ENCODE data around the gene UNC119B. TPM values are rescaled to one million over a fixed set of nuclear protein-coding genes. Genes with fewer than 3 reads are reported as not detected.

The UNC119B gene
- total and polyA plus RNA-seq, 2 of the 4 experiments (the other 2 are of a cell fraction), result 8.4 to 21.6 TPM

GRCh38 chr12:120725659-120726509 lies 15.6 kb downstream of the UNC119B start, which contains the start of gene ACADS:
Gene ACADS (plus strand): TSS chr12:120725826. CDS start chr12:120725886, 60 bp downstream.
- H3K27ac ChIP-seq (ENCODE audit: insufficient read depth, low read length), result peak within 1 kb of the TSS; percentile 9; the same call in 1 of the 2 replicates
- H3K4me1 ChIP-seq (ENCODE audit: control insufficient read depth, insufficient read depth, low read length), result peaks cover 9% of the 10 kb centered on the region; the same call in 1 of the 2 replicates
- no peak within 1 kb of the TSS for H3K4ac ChIP-seq (ENCODE audit: low read depth, low read length)
- H4K5ac ChIP-seq (ENCODE audit: low read depth, low read length), result no peak within 1 kb of the TSS
- CTCF ChIA-PET, result no interaction called here
- peak within 1 kb of the TSS; percentile 59 for H3K4me3 ChIP-seq (ENCODE audit: insufficient read depth, low read depth, low read length)
- 19% methylated on average over 36 of the region's 66 CpGs; no CpG with 5 or more reads in 1 of the 2 experiments for WGBS, 2 experiments (ENCODE audit: extremely low coverage in 2 of 2, insufficient read length in 1 of 2)
- no peak within 1 kb of the TSS for H2BK5ac ChIP-seq (ENCODE audit: low read depth, low read length, poor library complexity, severe bottlenecking)
- peak within 1 kb of the TSS; percentile 10; the same call in 1 of the 2 replicates for H4K91ac ChIP-seq (ENCODE audit: insufficient read depth, low read depth, low read length)
- no peak within 1 kb of the TSS for H3K18ac ChIP-seq (ENCODE audit: low read depth, low read length)
- peak within 1 kb of the TSS; percentile 26; the same call in 1 of the 2 replicates for H3K56ac ChIP-seq (ENCODE audit: extremely low read depth, insufficient read depth, low read length)
- in situ Hi-C loops (cut with MboI; ENCODE audit: low sequenced_read_pairs) (no loop called here), dilution Hi-C loops (cut with HindIII; ENCODE audit: low sequenced_read_pairs, unreplicated experiment) (no loop called here), intact Hi-C loops (cut with micrococcal nuclease) (no loop called here)
- H2BK15ac ChIP-seq (ENCODE audit: low read depth, low read length), result no peak within 1 kb of the TSS
- ATAC-seq (ENCODE audit: low read depth) (peak; percentile 100), DNase-seq (peak; percentile 67)
- peak within 1 kb of the TSS; percentile 89 for H2AK9ac ChIP-seq (replicated peaks; ENCODE audit: low read depth, low read length, poor library complexity)
- H4K8ac ChIP-seq (ENCODE audit: low read depth in 2 of 2, low read length in 2 of 2), result peak within 1 kb of the TSS; percentile 68 to 83; a peak in 3 of 4 replicates
- peak within 1 kb of the TSS; percentile 15; the same call in 1 of the 2 replicates for H2AK5ac ChIP-seq (ENCODE audit: low read depth, low read length)
- no peak within 1 kb of the TSS for H2BK120ac ChIP-seq (ENCODE audit: low read depth, low read length)
- peak within 1 kb of the TSS; percentile 29 for H3K9ac ChIP-seq (ENCODE audit: low read depth, low read length)
- peaks cover 10% of the 10 kb centered on the region for H3K9me1 ChIP-seq (ENCODE audit: insufficient read depth, low read length)
- peaks cover 20% of the 10 kb centered on the region for H3K36me3 ChIP-seq (ENCODE audit: control insufficient read depth, insufficient read depth, low read length)
- TF ChIP-seq ELK1 (IDR thresholded peaks at IDR 0.05; ENCODE audit: borderline replicate concordance, low read depth, low read length), result no peak
- TF ChIP-seq RFX5 (IDR thresholded peaks at IDR 0.05; ENCODE audit: low read depth, low read length), result no peak
- no peak for TF ChIP-seq BHLHE40 (IDR thresholded peaks at IDR 0.05; ENCODE audit: low read depth, low read length)
- TF ChIP-seq MAZ (IDR thresholded peaks at IDR 0.05; ENCODE audit: borderline replicate concordance, low read depth, low read length), result no peak
- no peak for TF ChIP-seq MAFK (IDR thresholded peaks at IDR 0.05; ENCODE audit: low read depth, low read length)
- no peak; the same call in 1 of the 2 replicates for TF ChIP-seq RAD21 (IDR thresholded peaks at IDR 0.05; ENCODE audit: low read length)
- peaks cover 13 to 24% of the 10 kb centered on the region in 2 experiments; a peak in 3 of 4 replicates for H3K79me1 ChIP-seq (ENCODE audit: low read depth in 1 of 2, low read length in 2 of 2)
- peak within 1 kb of the TSS; percentile 94 for H2AFZ ChIP-seq (replicated peaks; ENCODE audit: low read length, poor library complexity)
- peak within 1 kb of the TSS; percentile 14; the same call in 1 of the 2 replicates for H3K23ac ChIP-seq (ENCODE audit: low read depth, low read length)
- no peak within 1 kb of the TSS for H2BK20ac ChIP-seq (ENCODE audit: low read depth, low read length)
- no peaks in the 10 kb centered on the region for H3K9me3 ChIP-seq (ENCODE audit: control insufficient read depth, insufficient read depth, low read length)
- no peak within 1 kb of the TSS for H3K14ac ChIP-seq (replicated peaks; ENCODE audit: low read depth, low read length)
- H3K4me2 ChIP-seq (ENCODE audit: low read depth, low read length), result peak within 1 kb of the TSS; percentile 69
- H3K27me3 ChIP-seq (ENCODE audit: control insufficient read depth, insufficient read depth, low read length), result no peaks in the 10 kb centered on the region
- BruUV-seq (replicated peaks), result no TSS peak
- POLR2A ChIA-PET (ENCODE audit: unreplicated experiment), result no interaction called here
- no peaks in the 10 kb centered on the region for H4K20me1 ChIP-seq (ENCODE audit: insufficient read depth, low read length)

All from IMR-90 (cell line).